PC-3 (cell line): ENCODE data around the gene HCFC1R1. TPM values are rescaled to one million over a fixed set of nuclear protein-coding genes. Genes with fewer than 3 reads are reported as not detected.

Source experiments
- ATAC-seq: fragments of 200-7000 bp; cut with Tn5 transposase; 2 replicates; pipeline ENCODE4 v1.9.1; 2020; ENCODE audit warnings: mild to moderate bottlenecking, moderate library complexity
- BruUV-seq: library from RNA; stranded (reverse); fragments of 400-500 nt; replicated peaks from 2 replicates; lab custom pipeline; 2021; lab: Mats Ljungman, UMichigan
- CTCF ChIA-PET: fragments of 300-600 bp; sonication (Branson Sonifier 250); formaldehyde crosslinking; loops from one replicate; lab custom pipeline; 2022; ENCODE audit warnings: antibody characterized with exemption; lab: Charles Lee
- POLR2A ChIA-PET: fragments of 300-600 bp; sonication (Branson Sonifier 250); formaldehyde crosslinking; loops from one replicate; lab custom pipeline; 2022; ENCODE audit warnings: antibody characterized with exemption; ENCODE audit not compliant: unreplicated experiment; lab: Charles Lee
- DNase-seq: peaks from one replicate; pipeline ENCODE4 v3.0.0-alpha.2; 2015
- H2AFZ ChIP-seq: fragments of 300-600 bp; sonication (generic); 2 replicates; pipeline ENCODE4 v1.6.0; 2016; ENCODE audit warnings: antibody characterized with exemption, low read length
- H3F3A ChIP-seq: fragments of 300-600 bp; sonication (generic); one replicate; pipeline ENCODE4 v1.6.0; 2017; ENCODE audit warnings: antibody characterized with exemption, low read length, control low read depth, mild to moderate bottlenecking; ENCODE audit not compliant: unreplicated experiment
- H3K27ac ChIP-seq: fragments of 300-600 bp; sonication (generic); 2 replicates; pipeline ENCODE4 v1.5.1; 2016; ENCODE audit warnings: mild to moderate bottlenecking, low read length
- H3K27me3 ChIP-seq: fragments of 300-600 bp; sonication (generic); 2 replicates; pipeline ENCODE4 v1.6.1; 2016; ENCODE audit warnings: low read length, mixed read lengths
- H3K36me3 ChIP-seq: fragments of 300-600 bp; sonication (generic); 2 replicates; pipeline ENCODE4 v1.6.1; 2016; ENCODE audit warnings: low read depth, mixed run types, low read length, mixed read lengths
- H3K4me1 ChIP-seq: fragments of 300-600 bp; sonication (generic); 2 replicates; pipeline ENCODE4 v1.5.1; 2016; ENCODE audit warnings: low read length; ENCODE audit not compliant: insufficient read depth
- H3K4me2 ChIP-seq: fragments of 300-600 bp; sonication (generic); 2 replicates; pipeline ENCODE4 v1.6.0; 2016; ENCODE audit warnings: low read length
- H3K4me3 ChIP-seq: fragments of 300-600 bp; sonication (generic); 2 replicates; pipeline ENCODE4 v1.5.1; 2016; ENCODE audit warnings: mild to moderate bottlenecking, low read length, mixed read lengths
- H3K79me2 ChIP-seq: fragments of 300-600 bp; sonication (generic); 2 replicates; pipeline ENCODE4 v1.6.1; 2017; ENCODE audit warnings: low read length, mixed read lengths
- H3K9ac ChIP-seq: fragments of 300-600 bp; sonication (generic); 2 replicates; pipeline ENCODE4 v1.6.0; 2016; ENCODE audit warnings: mild to moderate bottlenecking, low read length
- H3K9me2 ChIP-seq: fragments of 300-600 bp; sonication (generic); replicated peaks from 2 replicates; pipeline ENCODE4 v1.6.1; 2016; ENCODE audit warnings: mixed run types, low read length, mixed read lengths
- H3K9me3 ChIP-seq: fragments of 300-600 bp; sonication (generic); 2 replicates; pipeline ENCODE4 v1.6.1; 2016; ENCODE audit warnings: low read length, mixed read lengths
- H4K20me1 ChIP-seq: fragments of 300-600 bp; sonication (generic); 2 replicates; pipeline ENCODE4 v1.6.1; 2016; ENCODE audit warnings: low read length, mixed read lengths
- EZH2 ChIP-seq: fragments of 300-600 bp; sonication (generic); IDR thresholded peaks from one replicate; pipeline ENCODE4 v1.6.1; 2017; ENCODE audit warnings: antibody characterized with exemption, mild to moderate bottlenecking, low read length; ENCODE audit not compliant: unreplicated experiment
- EZH2phosphoT487 ChIP-seq: fragments of 300-600 bp; sonication (generic); IDR thresholded peaks from 2 replicates; pipeline ENCODE4 v1.6.1; 2018; ENCODE audit warnings: mild to moderate bottlenecking, antibody characterized with exemption, low read length, borderline replicate concordance
- intact Hi-C: fragments of 100-400 bp; cut with micrococcal nuclease; formaldehyde crosslinking; loops from 2 replicates; pipeline ENCODE4 v1.9.0; 2023
- total RNA-seq: library from RNA; depleted of rRNA; stranded (reverse); fragments of >200 nt; gene quantifications from 2 replicates; pipeline ENCODE4 v1.2.3, GENCODE V29; 2014
- TF ChIP-seq, protein P1 (sequence below): fragments of 300-600 bp; sonication (generic); conservative IDR thresholded peaks from 2 replicates; pipeline ENCODE4 v1.5.1; 2017; ENCODE audit warnings: antibody characterized with exemption, low read depth, mild to moderate bottlenecking, low read length

Gene HCFC1R1
- total RNA-seq, 1 experiment from 2014 or later, result 56.4 TPM

DNA sequence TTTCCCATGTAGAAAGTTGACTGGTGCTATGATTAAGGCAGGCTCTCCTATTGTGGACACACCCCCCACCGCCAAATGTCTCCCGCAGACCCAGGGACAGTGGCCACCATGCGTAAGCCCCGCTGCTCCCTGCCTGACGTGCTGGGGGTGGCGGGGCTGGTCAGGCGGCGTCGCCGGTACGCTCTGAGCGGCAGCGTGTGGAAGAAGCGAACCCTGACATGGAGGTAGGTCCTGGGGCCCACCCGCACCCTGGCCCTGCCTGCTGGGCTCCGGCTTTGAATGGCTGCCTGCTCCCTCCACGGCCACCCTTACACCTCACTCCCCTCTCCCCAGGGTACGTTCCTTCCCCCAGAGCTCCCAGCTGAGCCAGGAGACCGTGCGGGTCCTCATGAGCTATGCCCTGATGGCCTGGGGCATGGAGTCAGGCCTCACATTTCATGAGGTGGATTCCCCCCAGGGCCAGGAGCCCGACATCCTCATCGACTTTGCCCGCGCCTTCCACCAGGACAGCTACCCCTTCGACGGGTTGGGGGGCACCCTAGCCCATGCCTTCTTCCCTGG is 26.3 kb upstream of the HCFC1R1 start:
- H3K4me2 ChIP-seq, result no peak overlapping the region
- H3F3A ChIP-seq, result no peaks in the 10 kb centered on the region
- TF ChIP-seq EZH2phosphoT487 (no peak), EZH2 (no peak)
- TF ChIP-seq, protein P1, sequence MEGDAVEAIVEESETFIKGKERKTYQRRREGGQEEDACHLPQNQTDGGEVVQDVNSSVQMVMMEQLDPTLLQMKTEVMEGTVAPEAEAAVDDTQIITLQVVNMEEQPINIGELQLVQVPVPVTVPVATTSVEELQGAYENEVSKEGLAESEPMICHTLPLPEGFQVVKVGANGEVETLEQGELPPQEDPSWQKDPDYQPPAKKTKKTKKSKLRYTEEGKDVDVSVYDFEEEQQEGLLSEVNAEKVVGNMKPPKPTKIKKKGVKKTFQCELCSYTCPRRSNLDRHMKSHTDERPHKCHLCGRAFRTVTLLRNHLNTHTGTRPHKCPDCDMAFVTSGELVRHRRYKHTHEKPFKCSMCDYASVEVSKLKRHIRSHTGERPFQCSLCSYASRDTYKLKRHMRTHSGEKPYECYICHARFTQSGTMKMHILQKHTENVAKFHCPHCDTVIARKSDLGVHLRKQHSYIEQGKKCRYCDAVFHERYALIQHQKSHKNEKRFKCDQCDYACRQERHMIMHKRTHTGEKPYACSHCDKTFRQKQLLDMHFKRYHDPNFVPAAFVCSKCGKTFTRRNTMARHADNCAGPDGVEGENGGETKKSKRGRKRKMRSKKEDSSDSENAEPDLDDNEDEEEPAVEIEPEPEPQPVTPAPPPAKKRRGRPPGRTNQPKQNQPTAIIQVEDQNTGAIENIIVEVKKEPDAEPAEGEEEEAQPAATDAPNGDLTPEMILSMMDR, result no peak
- no peak for ATAC-seq
- peaks cover 3% of the 10 kb centered on the region; the same call in 1 of the 2 replicates for H3K27me3 ChIP-seq
- H3K9ac ChIP-seq, result no peak overlapping the region
- no peaks in the 10 kb centered on the region for H3K4me1 ChIP-seq
- BruUV-seq, result no TSS peak
- H3K9me3 ChIP-seq, result no peaks in the 10 kb centered on the region
- POLR2A ChIA-PET, result no interaction called here
- H2AFZ ChIP-seq, result no peak overlapping the region
- H3K27ac ChIP-seq, result no peak overlapping the region
- H3K9me2 ChIP-seq, result no peaks in the 10 kb centered on the region
- H4K20me1 ChIP-seq, result no peaks in the 10 kb centered on the region
- no peaks in the 10 kb centered on the region for H3K36me3 ChIP-seq
- no peaks in the 10 kb centered on the region for H3K79me2 ChIP-seq
- intact Hi-C loops, result no loop called here
- H3K4me3 ChIP-seq, result no peak overlapping the region
- no peak for DNase-seq
- CTCF ChIA-PET, result no interaction called here

DNA sequence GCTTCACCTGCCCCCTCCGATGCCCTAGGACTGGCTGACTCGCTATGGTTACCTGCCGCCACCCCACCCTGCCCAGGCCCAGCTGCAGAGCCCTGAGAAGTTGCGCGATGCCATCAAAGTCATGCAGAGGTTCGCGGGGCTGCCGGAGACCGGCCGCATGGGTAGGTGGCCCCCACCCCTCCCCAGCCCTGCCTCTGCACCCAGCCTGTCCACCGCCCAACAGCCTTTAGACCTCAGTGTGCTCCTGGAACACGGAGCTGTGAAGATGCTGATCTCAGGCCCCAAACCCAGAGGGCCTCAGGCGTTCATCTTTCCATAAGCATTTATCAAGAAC is 23.6 kb upstream of the HCFC1R1 start:
- peaks cover 3% of the 10 kb centered on the region; the same call in 1 of the 2 replicates for H3K27me3 ChIP-seq
- CTCF ChIA-PET, result interaction anchor here (1.0 kb wide), 1 partner anchor 16 kb away, joined by 3 read pairs; no protein-coding TSS in a partner anchor
- no TSS peak for BruUV-seq
- H3K4me3 ChIP-seq, result no peak overlapping the region
- no peak for DNase-seq
- no peaks in the 10 kb centered on the region for H3K4me1 ChIP-seq
- H3K9ac ChIP-seq, result no peak overlapping the region
- H3K36me3 ChIP-seq, result no peaks in the 10 kb centered on the region
- H3K79me2 ChIP-seq, result no peaks in the 10 kb centered on the region
- H3K27ac ChIP-seq, result no peak overlapping the region
- no peak for ATAC-seq
- no peaks in the 10 kb centered on the region for H3K9me3 ChIP-seq
- TF ChIP-seq EZH2phosphoT487, result no peak
- TF ChIP-seq, protein P1, result no peak
- no peak for TF ChIP-seq EZH2
- no peaks in the 10 kb centered on the region for H4K20me1 ChIP-seq
- intact Hi-C loops, result no loop called here
- no peak overlapping the region for H2AFZ ChIP-seq
- POLR2A ChIA-PET, result interaction anchor here (0.7 kb wide), 1 partner anchor 28 kb away, joined by 17 read pairs; no protein-coding TSS in a partner anchor
- H3F3A ChIP-seq, result no peaks in the 10 kb centered on the region
- H3K9me2 ChIP-seq, result no peaks in the 10 kb centered on the region
- no peak overlapping the region for H3K4me2 ChIP-seq
